HepG2 (cell line): Measurements from ENCODE around the gene ABHD13. TPM values are rescaled to one million over a fixed set of nuclear protein-coding genes. Genes with fewer than 3 reads are reported as not detected.

Experiments used
- ATAC-seq: fragments of 200-7000 bp; cut with Tn5 transposase; 3 replicates; pipeline ENCODE4 v1.9.1; 2020; ENCODE audit warnings: mild to moderate bottlenecking, moderate library complexity
- Bru-seq: library from RNA; stranded (reverse); fragments of 400-500 nt; gene quantifications from one replicate; lab custom pipeline; 2021; lab: Mats Ljungman, UMichigan
- BruChase-seq, 2 experiments: library from RNA; stranded (reverse); fragments of 400-500 nt; gene quantifications; one replicate each; lab custom pipeline; 2021; lab: Mats Ljungman, UMichigan
- BruUV-seq: library from RNA; stranded (reverse); fragments of 400-500 nt; replicated peaks from 2 replicates; lab custom pipeline; 2021; lab: Mats Ljungman, UMichigan
- CTCF ChIA-PET: fragments of 300-600 bp; formaldehyde crosslinking; extraction: SDS; loops from one replicate; lab custom pipeline; 2021; ENCODE audit warnings: low total read pairs, inconsistent platforms, low intra/inter-chr PET ratio; lab: Yijun Ruan, JAX
- POLR2A ChIA-PET: fragments of 350-600 bp; sonication (Branson Sonifier 250); formaldehyde crosslinking; loops from one replicate; lab custom pipeline; 2020; ENCODE audit warnings: antibody characterized with exemption, inconsistent platforms; lab: Yijun Ruan, JAX
- DNase-seq: peaks from one replicate; pipeline ENCODE4 v3.0.0-alpha.2; 2015; ENCODE audit warnings: low spot score
- FAIRE-seq: peaks from 3 replicates; lab custom pipeline; 2011; peaks lifted over from hg19 to GRCh38; lab: Jason Lieb, UNC
- H2AFZ ChIP-seq: one replicate; pipeline ENCODE4 v1.6.1; 2011; ENCODE audit warnings: low read length, inconsistent platforms
- H3K27ac ChIP-seq: fragments of 300-600 bp; 3 replicates; pipeline ENCODE4 v1.8.0; 2011; ENCODE audit warnings: mixed run types, mild to moderate bottlenecking, mixed read lengths, low read length, inconsistent platforms; ENCODE audit not compliant: insufficient read depth; ENCODE audit errors: extremely low read length
- H3K27me3 ChIP-seq, 2 experiments: fragments of 200-600 bp in 1 of 2; 2 replicates in 1 of 2; 3 replicates in 1 of 2; pipeline versions ENCODE4 v1.6.0 to v1.8.0; 2011; ENCODE audit warnings: low read length in 2 of 2, mild to moderate bottlenecking in 2 of 2, moderate library complexity in 2 of 2, inconsistent platforms in 1 of 2; ENCODE audit not compliant: insufficient read depth in 2 of 2, control insufficient read depth in 1 of 2
- H3K36me3 ChIP-seq, 2 experiments: fragments of 200-600 bp in 1 of 2; replicated peaks in 1 of 2; 2 replicates in 1 of 2; 3 replicates in 1 of 2; pipeline versions ENCODE4 v1.5.1 to v1.8.0; 2011; ENCODE audit warnings: low read length in 2 of 2, inconsistent platforms in 1 of 2; ENCODE audit not compliant: insufficient read depth in 2 of 2, control insufficient read depth in 1 of 2
- H3K4me1 ChIP-seq: 2 replicates; pipeline ENCODE4 v1.5.1; 2012; ENCODE audit warnings: low read length, inconsistent platforms; ENCODE audit not compliant: insufficient read depth
- H3K4me2 ChIP-seq: 2 replicates; pipeline ENCODE4 v1.6.0; 2011; ENCODE audit warnings: low read depth, low read length, inconsistent platforms
- H3K4me3 ChIP-seq, 3 experiments: fragments of 200-600 bp in 1 of 3; sonication (generic), shearing (Covaris generic) in 1 of 3; replicated peaks in 1 of 3; 2 replicates each; pipeline ENCODE4 v1.5.1; 2011 to 2016; ENCODE audit warnings: low read length in 3 of 3, inconsistent platforms in 2 of 3, low read depth in 2 of 3, mild to moderate bottlenecking in 2 of 3, control low read depth in 1 of 3, mixed read lengths in 1 of 3; ENCODE audit not compliant: insufficient read depth in 1 of 3
- H3K79me2 ChIP-seq: one replicate; pipeline ENCODE4 v1.6.1; 2011; ENCODE audit warnings: low read length, inconsistent platforms; ENCODE audit not compliant: insufficient read depth
- H3K9ac ChIP-seq: 2 replicates; pipeline ENCODE4 v1.6.0; 2011; ENCODE audit warnings: mild to moderate bottlenecking, low read depth, low read length, inconsistent platforms; ENCODE audit not compliant: insufficient read depth
- H3K9me3 ChIP-seq: 2 replicates; pipeline ENCODE4 v1.5.1; 2012; ENCODE audit warnings: mild to moderate bottlenecking, low read length
- H4K20me1 ChIP-seq: 2 replicates; pipeline ENCODE4 v1.6.0; 2011; ENCODE audit warnings: inconsistent platforms, mild to moderate bottlenecking, low read length, moderate library complexity; ENCODE audit not compliant: insufficient read depth
- ATAD3A ChIP-seq: sonication (generic); formaldehyde crosslinking; IDR thresholded peaks from 2 replicates; pipeline ENCODE4 v1.4.0; 2020; ENCODE audit warnings: missing genetic modification reagents
- PHF5A ChIP-seq: IDR thresholded peaks from one replicate; pipeline ENCODE4 v1.6.1; 2018; ENCODE audit warnings: low read depth, missing genetic modification reagents; ENCODE audit not compliant: unreplicated experiment
- RARG ChIP-seq: sonication (generic); formaldehyde crosslinking; IDR thresholded peaks from 2 replicates; pipeline ENCODE4 v1.4.0; 2020; ENCODE audit warnings: low read depth, mild to moderate bottlenecking, missing genetic modification reagents
- ZFP82 ChIP-seq: sonication (generic); formaldehyde crosslinking; IDR thresholded peaks from 2 replicates; pipeline ENCODE4 v1.5.1; 2020; ENCODE audit warnings: mild to moderate bottlenecking, missing genetic modification reagents, borderline replicate concordance
- ZFP90 ChIP-seq: sonication (generic); formaldehyde crosslinking; IDR thresholded peaks from 2 replicates; pipeline ENCODE4 v1.8.0; 2022; ENCODE audit warnings: missing genetic modification reagents, mild to moderate bottlenecking, inconsistent platforms, borderline replicate concordance
- ZNF101 ChIP-seq: sonication (generic); formaldehyde crosslinking; IDR thresholded peaks from 2 replicates; pipeline ENCODE4 v1.4.0; 2020; ENCODE audit warnings: mild to moderate bottlenecking, low read depth, missing genetic modification reagents, borderline replicate concordance
- ZNF766 ChIP-seq: sonication (generic); formaldehyde crosslinking; IDR thresholded peaks from 2 replicates; pipeline ENCODE4 v1.5.0; 2020; ENCODE audit warnings: missing genetic modification reagents, borderline replicate concordance
- WGBS: methylation state at CpG from one replicate; pipeline ENCODE4 v1.1.6; 2017; ENCODE audit warnings: low lambda C conversion rate; 5-methylcytosine and 5-hydroxymethylcytosine counted together
- in situ Hi-C: cut with HindIII; loops from 2 replicates; pipeline ENCODE4 v1.10.0; 2017; ENCODE audit warnings: low pct_unique_long_range_greater_than_20kb; ENCODE audit not compliant: extremely low pct_ligation_motif_present
- intact Hi-C: fragments of 100-400 bp; cut with micrococcal nuclease; formaldehyde crosslinking; loops from one replicate; pipeline ENCODE4 v1.10.0; 2022; ENCODE audit not compliant: unreplicated experiment
- long read RNA-seq, 2 experiments: library from RNA in 1 of 2; library from polyadenylated mRNA in 1 of 2; stranded (forward) in 1 of 2; unstranded in 1 of 2; transcript quantifications; one replicate each; pipeline ENCODE4 v2.0.0, GENCODE V29; 2019 to 2022
- polyA minus RNA-seq, 3 experiments: library from RNA; depleted of rRNA, polyadenylated mRNA; stranded (reverse); fragments of >200 nt; gene quantifications; 2 replicates each; pipeline ENCODE4 v1.2.3, GENCODE V29; 2011; ENCODE audit warnings: low replicate concordance in 1 of 3
- polyA plus RNA-seq, 8 experiments: library from polyadenylated mRNA; depleted of rRNA in 3 of 8; stranded (reverse) in 7 of 8; unstranded in 1 of 8; fragments of >200 nt; fragmentation: Illumina TruSeq in 4 of 8; extraction: Trizol in 4 of 8; gene quantifications; 2 replicates each; pipeline versions ENCODE4 v1.2.1 to v1.2.3, GENCODE V29; 2011 to 2016; ENCODE audit warnings: low read depth in 4 of 8, missing spikeins in 1 of 8, mixed read lengths in 1 of 8; ENCODE audit not compliant: insufficient read depth in 1 of 8
- total RNA-seq, 5 experiments: library from RNA; depleted of rRNA; stranded (reverse); fragments of >200 nt; fragmentation: Illumina TruSeq; extraction: Trizol; gene quantifications; 2 replicates each; pipeline ENCODE4 v1.2.3, GENCODE V29; 2016; ENCODE audit warnings: low read depth in 1 of 5
- TF ChIP-seq, protein P1 (sequence below), 2 experiments: sonication (generic) in 1 of 2; formaldehyde crosslinking in 1 of 2; IDR thresholded peaks; 2 replicates each; pipeline versions ENCODE4 v1.6.1 to v1.9.0; 2014 to 2022; ENCODE audit warnings: antibody characterized with exemption in 1 of 2, borderline replicate concordance in 1 of 2, inconsistent platforms in 1 of 2, low read depth in 1 of 2, missing genetic modification reagents in 1 of 2
- TF ChIP-seq, protein P2 (sequence below): sonication (generic); formaldehyde crosslinking; IDR thresholded peaks from 2 replicates; pipeline ENCODE4 v1.4.0; 2020; ENCODE audit warnings: missing genetic modification reagents

ABHD13 gene
- total RNA-seq (2016; rRNA removed; fragmentation: Illumina TruSeq; extraction: Trizol) (6.1 and 6.2 TPM in 2 replicates), polyA plus RNA-seq (2011; rRNA removed) (3.9 and 4.3 TPM in 2 replicates), polyA minus RNA-seq (2011; rRNA and poly(A)+ RNA removed; ENCODE audit: low replicate concordance) (1.6 and 2.1 TPM in 2 replicates), Bru-seq, nascent RNA (percentile 84 among the genes with signal in this experiment), BruChase-seq, experiment 1, labeled RNA remaining after a 6-hour chase (percentile 90 among the genes with signal in this experiment), BruChase-seq, experiment 2, labeled RNA remaining after a 2-hour chase (percentile 91 among the genes with signal in this experiment)
- 0.88 and 0.91 TPM in 2 replicates for total RNA-seq (2016; cell fraction: cytosol; rRNA removed; fragmentation: Illumina TruSeq; extraction: Trizol; ENCODE audit: low read depth)
- total RNA-seq (2016; cell fraction: insoluble cytoplasmic fraction; rRNA removed; fragmentation: Illumina TruSeq; extraction: Trizol) = 6.4 and 6.7 TPM in 2 replicates
- 3.5 and 3.9 TPM in 2 replicates for total RNA-seq (2016; cell fraction: membrane; rRNA removed; fragmentation: Illumina TruSeq; extraction: Trizol)
- total RNA-seq (2016; cell fraction: nucleus; rRNA removed; fragmentation: Illumina TruSeq; extraction: Trizol) = 9.7 and 9.8 TPM in 2 replicates
- 1.8 and 3.1 TPM in 2 replicates for polyA plus RNA-seq (2011; cell fraction: cytosol; rRNA removed)
- polyA plus RNA-seq (2011; cell fraction: nucleus; rRNA removed) = 1.7 and 1.8 TPM in 2 replicates
- polyA plus RNA-seq (2012) = 4.6 and 5.0 TPM in 2 replicates
- polyA plus RNA-seq (2016; cell fraction: cytosol; fragmentation: Illumina TruSeq; extraction: Trizol; ENCODE audit: low read depth) = 0.79 and 0.99 TPM in 2 replicates
- 5.7 and 6.3 TPM in 2 replicates for polyA plus RNA-seq (2016; cell fraction: insoluble cytoplasmic fraction; fragmentation: Illumina TruSeq; extraction: Trizol; ENCODE audit: low read depth)
- 2.1 and 2.7 TPM in 2 replicates for polyA plus RNA-seq (2016; cell fraction: membrane; fragmentation: Illumina TruSeq; extraction: Trizol; ENCODE audit: low read depth)
- polyA plus RNA-seq (2016; cell fraction: nucleus; fragmentation: Illumina TruSeq; extraction: Trizol; ENCODE audit: insufficient read depth, low read depth) = 10.7 and 10.8 TPM in 2 replicates
- polyA minus RNA-seq (2011; cell fraction: cytosol; rRNA and poly(A)+ RNA removed) = 2.8 and 3.4 TPM in 2 replicates
- 14.7 and 16.7 TPM in 2 replicates for polyA minus RNA-seq (2011; cell fraction: nucleus; rRNA and poly(A)+ RNA removed)
- long read RNA-seq, experiment 1, full-length matches to known transcripts = 11 of 11 reads
- long read RNA-seq, experiment 1, partial matches to known transcripts = 0 of 11 reads
- long read RNA-seq, experiment 1, other reads (novel, unspliced or antisense) = 0 of 11 reads
- long read RNA-seq, experiment 2, full-length matches to known transcripts = 4 of 23 reads
- long read RNA-seq, experiment 2, partial matches to known transcripts = 0 of 23 reads
- long read RNA-seq, experiment 2, other reads (novel, unspliced or antisense) = 19 of 23 reads

DNA sequence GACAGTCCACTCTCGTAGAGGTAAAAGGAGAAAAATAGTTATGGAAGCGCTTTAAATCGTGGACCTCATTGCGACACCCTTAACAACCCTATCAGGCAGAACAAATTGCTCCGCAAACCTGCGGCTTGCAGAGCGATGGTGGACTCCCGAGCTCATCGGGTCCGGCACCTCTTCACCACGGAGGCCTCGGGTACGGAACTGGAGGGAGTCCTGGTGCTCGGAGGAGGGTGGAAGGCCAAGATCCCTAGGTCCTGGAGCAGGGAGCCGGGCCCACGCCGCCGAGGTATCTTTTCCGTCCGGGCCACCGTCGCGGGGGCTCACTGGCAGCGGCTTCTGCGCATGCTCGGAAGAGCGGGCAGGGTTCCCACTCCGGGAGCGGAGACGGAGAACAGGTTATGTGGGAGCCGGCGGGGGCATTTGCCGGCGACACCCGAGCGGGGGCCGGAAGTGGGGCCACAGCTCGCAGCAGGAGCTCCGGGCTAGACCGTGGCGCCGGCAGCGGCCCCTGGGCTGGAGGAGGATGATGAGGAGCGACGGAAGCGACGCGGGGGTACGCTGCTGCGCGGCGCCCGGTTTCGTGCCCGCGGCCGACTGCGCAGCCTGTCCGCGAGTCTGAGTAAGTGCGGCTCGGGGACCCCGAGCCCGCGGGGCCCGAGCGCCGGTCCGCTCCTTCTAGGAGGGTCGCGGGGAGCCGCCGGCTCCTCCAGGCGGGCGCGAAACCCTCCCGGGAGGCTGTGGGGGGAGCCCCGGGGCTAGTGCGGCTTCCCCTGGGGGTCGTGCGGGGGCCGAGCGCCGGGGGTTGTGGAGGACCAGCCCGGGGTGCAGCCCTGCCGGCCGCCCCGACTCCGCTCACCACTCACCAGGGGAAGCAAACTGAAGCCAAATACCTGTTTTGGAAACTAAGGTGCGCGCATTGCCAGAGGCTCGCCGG is at the start of gene ABHD13:
ABHD13 (plus strand) TSS at position 349 of the 931 bp plus-strand sequence. CDS start 10,827 bp downstream, outside the sequence.
- Histone ChIP-seq H3K4me2 (peak within 1 kb of the TSS; percentile 86), H2AFZ (peak within 1 kb of the TSS; percentile 71), H3K36me3 (no peaks in the 10 kb centered on the region), H3K9me3 (no peaks in the 10 kb centered on the region), H3K4me1 (peaks cover 40% of the 10 kb centered on the region), H4K20me1 (no peaks in the 10 kb centered on the region), H3K27me3 (no peaks in the 10 kb centered on the region; a peak in 1 of 5 replicates), H3K9ac (peak within 1 kb of the TSS; percentile 96), H3K79me2 (peaks cover 47% of the 10 kb centered on the region), H3K4me3 (peak within 1 kb of the TSS; percentile 63 to 97 (median 93)), H3K27ac (peak within 1 kb of the TSS; percentile 92)
- in situ Hi-C loops (loop anchor here (25.0 kb wide), 1 partner anchor 1894 kb away; no protein-coding TSS in a partner anchor), intact Hi-C loops (loop anchor here (5.0 kb wide), 1 partner anchor 41 kb away; no protein-coding TSS in a partner anchor)
- peak; percentile 43 for FAIRE-seq
- ChIA-PET CTCF (no interaction called here), POLR2A (interaction anchor here (1.0 to 2.0 kb wide), 2 partner anchors 13 to 64 kb away, joined by 3 to 8 read pairs; no protein-coding TSS in a partner anchor)
- WGBS = under 1% methylated on average over 24 of the region's 93 CpGs
- DNase-seq = peak; percentile 89
- ATAC-seq = peak; percentile 95
- BruUV-seq = no TSS peak
- TF ChIP-seq ATAD3A (CRISPR knock-in tag) = no peak
- TF ChIP-seq RARG (CRISPR knock-in tag) = no peak
- TF ChIP-seq, protein P1, sequence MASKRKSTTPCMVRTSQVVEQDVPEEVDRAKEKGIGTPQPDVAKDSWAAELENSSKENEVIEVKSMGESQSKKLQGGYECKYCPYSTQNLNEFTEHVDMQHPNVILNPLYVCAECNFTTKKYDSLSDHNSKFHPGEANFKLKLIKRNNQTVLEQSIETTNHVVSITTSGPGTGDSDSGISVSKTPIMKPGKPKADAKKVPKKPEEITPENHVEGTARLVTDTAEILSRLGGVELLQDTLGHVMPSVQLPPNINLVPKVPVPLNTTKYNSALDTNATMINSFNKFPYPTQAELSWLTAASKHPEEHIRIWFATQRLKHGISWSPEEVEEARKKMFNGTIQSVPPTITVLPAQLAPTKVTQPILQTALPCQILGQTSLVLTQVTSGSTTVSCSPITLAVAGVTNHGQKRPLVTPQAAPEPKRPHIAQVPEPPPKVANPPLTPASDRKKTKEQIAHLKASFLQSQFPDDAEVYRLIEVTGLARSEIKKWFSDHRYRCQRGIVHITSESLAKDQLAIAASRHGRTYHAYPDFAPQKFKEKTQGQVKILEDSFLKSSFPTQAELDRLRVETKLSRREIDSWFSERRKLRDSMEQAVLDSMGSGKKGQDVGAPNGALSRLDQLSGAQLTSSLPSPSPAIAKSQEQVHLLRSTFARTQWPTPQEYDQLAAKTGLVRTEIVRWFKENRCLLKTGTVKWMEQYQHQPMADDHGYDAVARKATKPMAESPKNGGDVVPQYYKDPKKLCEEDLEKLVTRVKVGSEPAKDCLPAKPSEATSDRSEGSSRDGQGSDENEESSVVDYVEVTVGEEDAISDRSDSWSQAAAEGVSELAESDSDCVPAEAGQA (IDR thresholded peaks at IDR 0.05; ENCODE audit: low read depth) = no peak
- TF ChIP-seq, protein P1 (CRISPR knock-in tag; IDR thresholded peaks at IDR 0.05; ENCODE audit: borderline replicate concordance) = no peak
- TF ChIP-seq, protein P2, sequence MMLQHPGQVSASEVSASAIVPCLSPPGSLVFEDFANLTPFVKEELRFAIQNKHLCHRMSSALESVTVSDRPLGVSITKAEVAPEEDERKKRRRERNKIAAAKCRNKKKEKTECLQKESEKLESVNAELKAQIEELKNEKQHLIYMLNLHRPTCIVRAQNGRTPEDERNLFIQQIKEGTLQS = no peak
- TF ChIP-seq ZNF766 (CRISPR knock-in tag) = peak; percentile 84; the same call in 1 of the 2 replicates
- no peak for TF ChIP-seq ZNF101 (CRISPR knock-in tag)
- TF ChIP-seq PHF5A (CRISPR knock-in tag) = no peak
- no peak for TF ChIP-seq ZFP82 (CRISPR knock-in tag)
- no peak for TF ChIP-seq ZFP90 (CRISPR knock-in tag)
